ENCODE data around the gene RABL2B.

RABL2B gene

GRCh38 chr22:50739894-50740293 is 43.5 kb downstream of the RABL2B start:
- no peak for ATAC-seq
- TF ChIP-seq ISL1 (CRISPR knock-in tag; IDR thresholded peaks at IDR 0.05): no peak
- no peak for TF ChIP-seq POU6F1 (CRISPR knock-in tag; IDR thresholded peaks at IDR 0.05; ENCODE audit: borderline replicate concordance, low read depth)
- no peak for TF ChIP-seq OSR1 (CRISPR knock-in tag; IDR thresholded peaks at IDR 0.05)
- TF ChIP-seq BACH2 (CRISPR knock-in tag; IDR thresholded peaks at IDR 0.05; ENCODE audit: borderline replicate concordance): no peak
- TF ChIP-seq ZFP30 (CRISPR knock-in tag; IDR thresholded peaks at IDR 0.05): no peak
- no peak for TF ChIP-seq ARNTL (CRISPR knock-in tag; IDR thresholded peaks at IDR 0.05; ENCODE audit: borderline replicate concordance, low read depth)
- no peak for TF ChIP-seq ZNF8 (CRISPR knock-in tag; IDR thresholded peaks at IDR 0.05)
- no peak for TF ChIP-seq PPARA (CRISPR knock-in tag; IDR thresholded peaks at IDR 0.05; ENCODE audit: borderline replicate concordance)
- TF ChIP-seq ZFP3 (CRISPR knock-in tag; IDR thresholded peaks at IDR 0.05): no peak
- TF ChIP-seq GLIS3 (CRISPR knock-in tag; IDR thresholded peaks at IDR 0.05): no peak
- no peak for TF ChIP-seq SNAI2 (CRISPR knock-in tag; IDR thresholded peaks at IDR 0.05)
- no peak for TF ChIP-seq CSRNP3 (CRISPR knock-in tag; IDR thresholded peaks at IDR 0.05)
- no peak for TF ChIP-seq ESRRG (CRISPR knock-in tag; IDR thresholded peaks at IDR 0.05)
- TF ChIP-seq TSHZ2 (CRISPR knock-in tag; IDR thresholded peaks at IDR 0.05): no peak
- no peak for TF ChIP-seq CREB5 (CRISPR knock-in tag; IDR thresholded peaks at IDR 0.05; ENCODE audit: low read depth)
- TF ChIP-seq ZNF70 (CRISPR knock-in tag; IDR thresholded peaks at IDR 0.05): no peak
- TF ChIP-seq RARB (CRISPR knock-in tag; IDR thresholded peaks at IDR 0.05): no peak
- no peak for TF ChIP-seq TOX (CRISPR knock-in tag; IDR thresholded peaks at IDR 0.05; ENCODE audit: borderline replicate concordance)

GRCh38 chr22:50739279-50739691 is 44.2 kb downstream of the RABL2B start:
- no peak for TF ChIP-seq OSR1 (CRISPR knock-in tag; IDR thresholded peaks at IDR 0.05)
- no peak for TF ChIP-seq CSDC2 (CRISPR knock-in tag; IDR thresholded peaks at IDR 0.05)
- no peak for TF ChIP-seq ZFP3 (CRISPR knock-in tag; IDR thresholded peaks at IDR 0.05)
- TF ChIP-seq TSHZ2 (CRISPR knock-in tag; IDR thresholded peaks at IDR 0.05): no peak
- TF ChIP-seq ZFP30 (CRISPR knock-in tag; IDR thresholded peaks at IDR 0.05): no peak
- no peak for TF ChIP-seq CREB5 (CRISPR knock-in tag; IDR thresholded peaks at IDR 0.05; ENCODE audit: low read depth)
- TF ChIP-seq PATZ1 (CRISPR knock-in tag; IDR thresholded peaks at IDR 0.05; ENCODE audit: borderline replicate concordance): no peak
- TF ChIP-seq ZNF565 (CRISPR knock-in tag; conservative IDR thresholded peaks at IDR 0.05; ENCODE audit: low read depth): no peak
- no peak for TF ChIP-seq TCF4 (CRISPR knock-in tag; IDR thresholded peaks at IDR 0.05; ENCODE audit: borderline replicate concordance)
- no peak for TF ChIP-seq BACH2 (CRISPR knock-in tag; IDR thresholded peaks at IDR 0.05; ENCODE audit: borderline replicate concordance)
- TF ChIP-seq ARNTL (CRISPR knock-in tag; IDR thresholded peaks at IDR 0.05; ENCODE audit: borderline replicate concordance, low read depth): no peak
- TF ChIP-seq ZNF70 (CRISPR knock-in tag; IDR thresholded peaks at IDR 0.05): no peak
- no peak for TF ChIP-seq ISL1 (CRISPR knock-in tag; IDR thresholded peaks at IDR 0.05)
- TF ChIP-seq GLIS3 (CRISPR knock-in tag; IDR thresholded peaks at IDR 0.05): no peak
- TF ChIP-seq TOX (CRISPR knock-in tag; IDR thresholded peaks at IDR 0.05; ENCODE audit: borderline replicate concordance): no peak
- TF ChIP-seq ZNF8 (CRISPR knock-in tag; IDR thresholded peaks at IDR 0.05): no peak
- no peak for TF ChIP-seq PPARA (CRISPR knock-in tag; IDR thresholded peaks at IDR 0.05; ENCODE audit: borderline replicate concordance)
- no peak for TF ChIP-seq CSRNP3 (CRISPR knock-in tag; IDR thresholded peaks at IDR 0.05)
- TF ChIP-seq ESRRG (CRISPR knock-in tag; IDR thresholded peaks at IDR 0.05): no peak
- TF ChIP-seq SNAI2 (CRISPR knock-in tag; IDR thresholded peaks at IDR 0.05): no peak
- no peak for ATAC-seq

All from SK-N-SH treated with all-trans-retinoic acid at 6 μM for 48 hours (cell line).